KOPT-K1 (cell line): ENCODE results near the gene RNF41.
"Not testable (repeated sequence)": the region's sequence is repeated elsewhere in the genome, so short reads cannot be mapped to it uniquely, and the experiment has no call there.

ENCODE experiments used
- H3K27ac ChIP-seq: fragments of 200-600 bp; sonication (generic); 2 replicates; pipeline ENCODE4 v1.5.1; 2016; ENCODE audit warnings: antibody characterized with exemption, mild to moderate bottlenecking, low read depth, low read length; ENCODE audit not compliant: poor library complexity, severe bottlenecking
- H3K36me3 ChIP-seq: fragments of 200-600 bp; sonication (generic); 2 replicates; pipeline ENCODE4 v1.5.1; 2017; ENCODE audit warnings: antibody characterized with exemption, mild to moderate bottlenecking, low read length, moderate library complexity; ENCODE audit not compliant: insufficient read depth
- H3K9me3 ChIP-seq: fragments of 200-600 bp; sonication (generic); 2 replicates; pipeline ENCODE4 v1.5.1; 2017; ENCODE audit warnings: antibody characterized with exemption, low read length, mild to moderate bottlenecking; ENCODE audit not compliant: insufficient read depth, poor library complexity, severe bottlenecking

RNF41 gene

GRCh38 chr12:56221757-56222530 is at the start of gene RNF41:
Gene RNF41, minus strand, starts transcription at chr12:56221922. Its CDS starts 7,875 bp downstream, at chr12:56214047.
- H3K36me3 ChIP-seq = peaks cover 5% of the 10 kb centered on the region; the same call in 1 of the 2 replicates
- peak within 1 kb of the TSS; percentile 88 for H3K27ac ChIP-seq
- no peaks in the 10 kb centered on the region for H3K9me3 ChIP-seq

GRCh38 chr12:56271031-56271430 is 49.3 kb upstream of the RNF41 start:
- no peak overlapping the region for H3K27ac ChIP-seq
- peaks cover 74% of the 10 kb centered on the region for H3K36me3 ChIP-seq
- H3K9me3 ChIP-seq = no peaks in the 10 kb centered on the region

GRCh38 chr12:56267443-56268071 is 45.8 kb upstream of the RNF41 start:
- Histone ChIP-seq H3K27ac (peak overlapping the region; percentile 66), H3K36me3 (peaks cover 41% of the 10 kb centered on the region), H3K9me3 (no peaks in the 10 kb centered on the region)

- Histone ChIP-seq H3K27ac (peak within 1 kb of the TSS; percentile 66), H3K9me3 (no peaks in the 10 kb centered on the region)
Measured at GRCh38 chr12:56266693-56267442, 45.1 kb upstream of the RNF41 start, which contains the start of gene COQ10A. Gene COQ10A, plus strand, starts transcription at chr12:56266942. Its CDS starts 177 bp downstream, at chr12:56267119.

GRCh38 chr12:56266068-56266692 is 44.5 kb upstream of the RNF41 start:
- peak overlapping the region; percentile 66 for H3K27ac ChIP-seq
- H3K9me3 ChIP-seq = not testable (repeated sequence)
- peaks cover 27% of the 10 kb centered on the region for H3K36me3 ChIP-seq

More at GRCh38 chr12:56266693-56267442, 45.1 kb upstream of the RNF41 start, which contains the start of gene COQ10A:
- H3K36me3 ChIP-seq = peaks cover 34% of the 10 kb centered on the region

- H3K9me3 ChIP-seq, H3K27ac ChIP-seq, H3K36me3 ChIP-seq: not testable (repeated sequence)
Measured at GRCh38 chr12:56262955-56263354, 41.2 kb upstream of the RNF41 start.

GRCh38 chr12:56261503-56262232 is 39.9 kb upstream of the RNF41 start:
- Histone ChIP-seq H3K36me3 (peaks cover 4% of the 10 kb centered on the region), H3K9me3 (no peaks in the 10 kb centered on the region), H3K27ac (no peak overlapping the region)

- H3K27ac ChIP-seq = no peak overlapping the region
- H3K9me3 ChIP-seq = no peaks in the 10 kb centered on the region
- peaks cover 11% of the 10 kb centered on the region for H3K36me3 ChIP-seq
Measured at GRCh38 chr12:56260921-56261320, 39.2 kb upstream of the RNF41 start.

GRCh38 chr12:56260380-56260779 is 38.7 kb upstream of the RNF41 start:
- no peaks in the 10 kb centered on the region for H3K9me3 ChIP-seq
- H3K36me3 ChIP-seq = peaks cover 17% of the 10 kb centered on the region
- H3K27ac ChIP-seq = no peak overlapping the region

- Histone ChIP-seq H3K27ac (peak overlapping the region; percentile 81), H3K36me3 (peaks cover 33% of the 10 kb centered on the region), H3K9me3 (no peaks in the 10 kb centered on the region)
Measured at GRCh38 chr12:56258820-56259183, 37.1 kb upstream of the RNF41 start.

GRCh38 chr12:56258068-56258819 is 36.5 kb upstream of the RNF41 start, which contains the start of gene ANKRD52:
Gene ANKRD52, minus strand, starts transcription at chr12:56258384. Its CDS starts 115 bp downstream, at chr12:56258269.
- Histone ChIP-seq H3K9me3 (no peaks in the 10 kb centered on the region), H3K36me3 (peaks cover 38% of the 10 kb centered on the region), H3K27ac (peak within 1 kb of the TSS; percentile 81)

- Histone ChIP-seq H3K27ac (peak overlapping the region; percentile 81), H3K36me3 (peaks cover 45% of the 10 kb centered on the region), H3K9me3 (no peaks in the 10 kb centered on the region)
Measured at GRCh38 chr12:56257491-56258067, 35.9 kb upstream of the RNF41 start.

- H3K36me3 ChIP-seq = peaks cover 50% of the 10 kb centered on the region
- peak overlapping the region; percentile 81 for H3K27ac ChIP-seq
- H3K9me3 ChIP-seq = no peaks in the 10 kb centered on the region
Measured at GRCh38 chr12:56257071-56257470, 35.3 kb upstream of the RNF41 start.
